ENCODE measurements around the gene DNAL4.
"Not testable (repeated sequence)": the region's sequence is repeated elsewhere in the genome, so short reads cannot be mapped to it uniquely, and the experiment has no call there.

DNAL4 gene

GRCh38 chr22:38826801-38827200 is 32.9 kb upstream of the DNAL4 start:
- DNase-seq: no peak

- DNase-seq: no peak
Measured at GRCh38 chr22:38826386-38826785, 32.4 kb upstream of the DNAL4 start.

DNA sequence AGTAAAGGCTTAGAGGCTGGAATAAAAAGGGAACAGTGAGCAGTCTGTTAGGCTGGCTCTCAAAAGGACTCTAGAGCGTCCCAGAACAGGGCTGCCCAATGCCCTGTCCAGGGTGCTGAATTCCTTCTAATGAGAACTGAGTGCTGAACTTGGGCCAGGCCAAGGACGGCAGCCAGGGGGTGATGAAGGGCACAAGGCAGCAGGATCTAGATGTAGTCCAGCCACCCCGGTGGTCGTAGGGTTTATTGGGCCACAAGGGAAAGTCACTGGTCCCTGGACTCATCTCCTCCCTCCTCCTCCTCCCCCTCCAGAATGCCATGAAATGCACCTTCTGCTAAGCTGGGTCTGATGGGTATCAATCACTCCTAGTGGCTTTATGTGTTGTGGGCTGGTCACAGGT is 30.6 kb upstream of the DNAL4 start:
- DNase-seq: peak; percentile 42

- DNase-seq: no peak
Measured at GRCh38 chr22:38823637-38824036, 29.7 kb upstream of the DNAL4 start.

DNA sequence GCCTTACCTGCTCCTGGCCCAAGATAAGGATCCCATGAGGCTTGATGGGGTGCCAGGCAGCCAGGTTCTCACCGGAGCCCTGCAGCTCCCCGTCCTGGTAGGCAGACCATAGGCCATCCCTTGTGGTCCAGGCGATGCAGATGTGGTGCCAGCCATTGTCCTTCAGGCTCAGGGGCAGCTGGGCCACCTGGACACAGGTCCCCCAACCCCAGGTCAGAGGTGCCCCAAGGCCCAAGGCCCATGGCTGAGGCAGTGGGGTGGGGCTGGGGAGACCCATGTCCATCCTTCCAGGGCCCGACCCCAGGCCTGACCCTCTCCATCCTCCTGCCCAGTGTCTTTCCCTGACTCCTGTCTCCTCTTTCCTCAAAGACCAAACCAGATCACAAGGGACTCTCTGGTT is 29.1 kb upstream of the DNAL4 start:
- DNase-seq: no peak

DNA sequence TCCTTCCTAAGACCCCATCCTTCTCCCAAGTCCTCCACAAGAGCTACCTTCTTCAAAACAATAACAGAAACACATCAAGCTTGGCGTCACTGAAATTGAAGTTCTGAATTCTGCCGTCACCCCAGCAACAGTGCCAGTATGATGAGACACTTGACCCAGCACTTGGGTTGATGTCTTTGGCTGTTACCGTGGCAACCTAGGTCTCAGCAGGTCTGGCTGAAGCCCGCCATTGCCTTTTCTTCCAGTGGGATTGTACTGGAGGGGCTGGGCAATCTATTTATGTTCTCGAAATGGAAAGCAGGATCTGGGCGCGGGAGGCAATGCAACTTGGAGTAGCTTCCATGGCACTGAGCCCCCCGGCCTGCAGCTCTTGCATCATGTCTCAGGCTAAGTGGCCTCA is 26.1 kb upstream of the DNAL4 start:
- no peak for DNase-seq

- no peak for DNase-seq
Measured at GRCh38 chr22:38819387-38819940, 25.5 kb upstream of the DNAL4 start.

GRCh38 chr22:38817196-38817595 is 23.3 kb upstream of the DNAL4 start:
- DNase-seq: no peak

DNA sequence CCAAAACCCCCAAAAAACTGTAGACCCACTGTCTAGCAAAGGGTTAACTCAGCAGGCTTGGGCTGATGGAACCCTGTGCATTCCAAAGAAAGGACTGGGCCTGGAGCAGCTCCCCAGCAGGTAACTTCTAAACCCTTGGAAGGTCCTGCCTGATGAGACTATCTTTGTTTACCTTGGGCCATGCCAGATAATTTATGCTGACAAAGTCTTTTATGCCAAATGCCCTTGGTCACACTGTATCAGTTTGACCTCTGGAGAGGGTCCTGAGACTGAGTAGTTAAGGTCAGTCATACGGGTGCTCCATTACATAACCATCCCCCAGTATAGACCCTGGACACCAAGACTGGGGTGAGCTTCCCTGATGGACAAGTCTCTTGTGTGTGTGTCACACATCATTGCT is 21.9 kb upstream of the DNAL4 start:
- DNase-seq: no peak

GRCh38 chr22:38811241-38811640 is 17.3 kb upstream of the DNAL4 start:
- DNase-seq: no peak

DNA sequence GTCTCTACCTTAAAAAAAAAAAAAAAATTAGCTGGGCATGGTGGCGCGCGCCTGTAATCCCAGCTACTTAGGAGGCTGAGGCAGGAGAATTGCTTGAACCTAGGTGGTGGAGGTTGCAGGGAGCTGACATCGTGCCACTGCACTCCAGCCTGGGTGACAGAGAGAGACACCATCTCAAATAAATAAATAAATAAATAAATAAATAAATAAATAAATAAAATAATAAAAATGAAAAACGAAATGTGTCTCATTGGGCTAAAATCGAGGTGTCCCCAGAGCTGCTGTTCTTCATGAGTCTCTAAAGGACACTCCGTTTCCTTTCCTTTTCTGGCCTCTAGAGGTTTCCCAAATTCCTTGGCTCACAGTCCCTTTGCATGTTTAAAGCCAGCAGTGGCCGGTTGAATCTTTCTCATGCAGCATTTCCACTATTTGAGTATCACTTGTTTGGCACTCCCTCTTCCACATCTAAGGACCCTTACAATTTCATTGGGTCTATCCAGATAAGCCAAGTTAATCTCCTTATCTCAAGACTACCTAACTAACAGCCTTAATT is 11.2 kb upstream of the DNAL4 start:
- not testable (repeated sequence) for DNase-seq

- DNase-seq: peak; percentile 78
Measured at GRCh38 chr22:38802671-38803121, 8.8 kb upstream of the DNAL4 start.

GRCh38 chr22:38799265-38800002 is 5.5 kb upstream of the DNAL4 start:
- peak; percentile 35 for DNase-seq

- DNase-seq: no peak
Measured at GRCh38 chr22:38798496-38798895, 4.6 kb upstream of the DNAL4 start.

DNA sequence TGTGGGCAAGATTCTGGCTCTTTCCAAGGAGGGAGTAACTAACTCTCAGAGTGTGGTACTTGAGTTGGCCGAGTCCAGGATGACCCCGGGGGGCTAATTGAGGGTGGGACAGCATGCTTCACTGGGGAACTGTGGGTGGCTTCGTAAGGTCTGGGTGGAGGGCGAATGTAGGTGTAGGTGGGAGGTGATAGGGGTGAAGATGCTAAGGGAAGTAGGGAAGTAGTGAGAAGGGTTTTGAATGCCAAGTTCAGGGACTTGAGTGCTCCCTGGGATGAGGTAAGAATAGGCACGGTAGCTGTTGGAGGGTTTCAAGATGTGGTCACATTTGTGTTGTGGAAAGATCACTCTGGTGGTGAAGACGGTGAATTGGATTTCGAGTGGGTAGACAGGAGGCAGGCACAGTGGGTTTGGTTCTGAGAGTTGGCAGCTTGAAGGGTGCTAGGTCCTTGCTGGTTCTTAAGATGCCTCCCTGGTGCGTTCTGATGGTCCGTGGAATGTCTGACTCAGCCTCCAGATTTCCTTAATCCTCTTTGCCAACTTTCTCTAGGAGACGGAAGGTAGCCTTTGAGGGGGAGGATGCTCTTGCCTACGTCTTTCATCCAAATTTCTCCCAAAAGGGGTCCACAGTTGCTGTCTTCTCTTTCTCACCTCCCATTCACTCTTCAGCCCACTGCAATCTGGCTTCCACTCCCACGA is 2.5 kb upstream of the DNAL4 start:
- DNase-seq: no peak

DNA sequence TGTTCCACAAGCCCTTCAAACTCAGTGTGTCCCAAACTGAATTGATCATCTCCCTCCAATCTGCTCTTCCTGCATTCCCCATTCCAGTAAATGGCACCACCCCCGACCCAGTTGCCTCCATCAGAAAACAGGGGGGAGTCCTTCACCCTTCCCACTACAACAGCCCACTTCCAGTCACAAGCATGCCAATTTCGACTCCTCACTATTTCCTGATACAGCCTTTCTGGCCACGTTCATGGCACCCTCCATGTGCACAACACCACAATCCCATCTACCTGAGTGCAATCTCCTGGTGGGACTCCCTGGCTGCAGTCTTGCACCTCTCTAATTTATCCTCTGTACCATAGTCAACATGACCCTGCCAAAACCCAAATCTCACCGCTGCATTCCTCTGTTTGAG is 1.6 kb upstream of the DNAL4 start:
- DNase-seq: no peak

DNA sequence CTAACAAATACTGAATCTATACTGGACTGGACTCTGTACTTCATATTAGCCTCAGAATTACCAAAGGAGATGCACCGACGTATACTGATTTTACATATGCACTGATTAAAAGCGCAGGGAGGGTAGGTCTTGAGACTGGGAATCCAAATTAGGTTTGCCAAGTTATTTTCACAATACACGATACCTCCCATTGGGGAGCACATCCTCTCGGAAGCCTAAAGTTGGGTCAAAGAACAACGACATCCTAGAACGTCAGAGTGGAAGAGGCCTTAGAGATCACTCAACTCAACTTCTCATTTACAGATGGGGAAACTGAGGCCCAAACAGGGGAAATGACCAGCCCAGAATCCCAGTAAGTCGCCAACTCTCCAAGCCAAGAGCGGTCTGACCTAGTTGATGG is 626 bp downstream of the DNAL4 start:
- no peak for DNase-seq

GRCh38 chr22:38792833-38793232 is 1.1 kb downstream of the DNAL4 start:
- DNase-seq: no peak

GRCh38 chr22:38789606-38790005 is 4.3 kb downstream of the DNAL4 start:
- no peak for DNase-seq

DNA sequence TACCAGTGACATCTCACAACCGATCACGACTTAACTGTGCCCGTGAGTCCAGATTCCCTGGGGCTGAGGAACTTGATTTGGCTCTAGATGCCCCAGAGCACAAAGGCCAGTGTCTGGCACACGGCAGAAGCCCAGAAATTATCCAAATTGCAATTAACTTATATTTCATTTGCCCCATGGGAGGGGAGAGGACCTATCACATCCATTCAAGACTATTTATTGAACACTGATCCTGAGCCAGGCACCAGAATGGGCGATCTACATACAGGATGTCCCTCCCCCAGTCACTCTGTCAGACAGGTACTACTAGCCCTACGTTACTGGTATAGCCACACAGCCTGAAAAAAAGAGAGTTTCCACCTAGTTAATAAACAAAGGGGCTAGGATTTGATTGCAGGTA is 5.1 kb downstream of the DNAL4 start:
- DNase-seq: no peak

DNA sequence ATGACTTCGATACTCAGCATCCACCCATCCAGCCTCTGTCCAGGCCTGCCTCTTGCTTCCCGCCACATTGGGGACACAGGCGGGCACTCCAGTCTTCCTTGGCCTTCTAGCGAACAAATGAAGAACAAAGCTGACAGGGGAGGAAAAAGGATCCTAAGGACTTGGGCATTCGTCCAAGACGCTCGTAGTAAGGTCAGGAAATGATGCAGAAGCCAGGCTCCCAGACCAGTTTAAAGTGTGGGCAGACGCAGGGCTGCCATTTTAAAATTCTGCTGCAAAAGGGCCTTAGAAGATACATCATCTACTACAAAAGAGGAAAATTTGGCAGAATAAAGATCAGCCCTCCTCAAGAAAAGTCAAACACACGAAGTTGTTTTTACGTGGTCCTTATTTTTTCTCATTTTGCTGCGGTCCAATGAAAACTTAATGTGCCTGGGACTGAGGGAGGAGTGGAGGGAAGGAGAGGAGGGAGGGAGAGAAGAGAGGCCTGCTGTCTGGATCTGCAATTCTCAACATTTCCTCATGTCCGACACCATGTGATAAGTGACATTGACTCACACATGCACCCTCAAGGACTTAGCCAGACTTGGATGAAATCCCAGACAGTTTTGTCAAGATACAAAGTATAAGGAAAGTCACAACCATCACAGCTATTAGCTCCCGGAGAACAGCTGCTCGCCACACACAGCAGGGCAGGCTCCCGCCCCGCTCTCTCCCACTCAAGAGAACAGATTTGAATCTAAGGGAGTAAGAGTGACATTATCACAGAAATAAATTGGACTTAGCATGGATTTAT is 5.7 kb downstream of the DNAL4 start:
- DNase-seq: peak; percentile 24

DNA sequence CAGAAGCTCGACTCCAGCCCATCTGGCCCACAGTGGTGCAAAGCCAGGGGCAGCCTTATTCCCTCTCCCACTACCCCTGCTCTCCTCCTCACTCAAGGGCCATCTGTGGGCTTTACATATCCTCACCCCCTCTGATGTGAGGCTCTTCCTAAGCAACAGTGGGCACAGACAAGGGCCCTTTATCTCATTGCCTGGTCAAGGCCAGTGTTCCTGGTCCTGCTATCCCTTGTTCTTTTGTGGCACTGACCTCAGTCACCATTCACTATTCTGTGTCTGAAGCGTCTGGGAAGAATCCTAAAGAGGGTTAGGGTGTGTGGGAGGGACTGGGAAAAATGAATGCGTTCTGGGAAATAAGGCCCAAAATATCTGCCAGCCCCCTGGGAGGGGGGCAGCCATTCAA is 7.3 kb downstream of the DNAL4 start:
- DNase-seq: no peak

- DNase-seq: no peak
Measured at GRCh38 chr22:38784856-38785255, 9.1 kb downstream of the DNAL4 start.

Data from T1000 (cell line).